ENCODE data around the gene PTPN2.

Gene PTPN2

GRCh38 chr18:12891561-12891960 lies 7.5 kb upstream of the PTPN2 start:
- no peak overlapping the region for H2AFZ ChIP-seq (ENCODE audit: low read depth)
- H3K4me2 ChIP-seq, result peak overlapping the region; percentile 35
- no peak overlapping the region for H3K4me3 ChIP-seq (IDR thresholded peaks at IDR 0.05; ENCODE audit: insufficient read depth, low read depth, low read length)
- no peak overlapping the region for H3K9ac ChIP-seq
- no peaks in the 10 kb centered on the region for H3K27me3 ChIP-seq (ENCODE audit: insufficient read depth, low read depth)
- H3K4me1 ChIP-seq (ENCODE audit: low read depth, poor library complexity, severe bottlenecking), result peaks cover 35% of the 10 kb centered on the region
- no peak for TF ChIP-seq CTCF (conservative IDR thresholded peaks at IDR 0.05; ENCODE audit: low read depth, low read length)
- no peaks in the 10 kb centered on the region for H4K20me1 ChIP-seq (ENCODE audit: insufficient read depth)
- no peaks in the 10 kb centered on the region for H3K36me3 ChIP-seq (ENCODE audit: insufficient read depth)
- peak overlapping the region; percentile 12; the same call in 1 of the 2 replicates for H3K27ac ChIP-seq
- no peaks in the 10 kb centered on the region for H3K79me2 ChIP-seq (ENCODE audit: insufficient read depth, low read depth)

- Histone ChIP-seq H3K27ac (peak overlapping the region; percentile 12; the same call in 1 of the 2 replicates), H3K4me1 (ENCODE audit: low read depth, poor library complexity, severe bottlenecking) (peaks cover 35% of the 10 kb centered on the region), H2AFZ (ENCODE audit: low read depth) (no peak overlapping the region), H3K36me3 (ENCODE audit: insufficient read depth) (no peaks in the 10 kb centered on the region), H3K9ac (no peak overlapping the region), H3K4me3 (IDR thresholded peaks at IDR 0.05; ENCODE audit: insufficient read depth, low read depth, low read length) (no peak overlapping the region), H4K20me1 (ENCODE audit: insufficient read depth) (no peaks in the 10 kb centered on the region), H3K27me3 (ENCODE audit: insufficient read depth, low read depth) (no peaks in the 10 kb centered on the region), H3K79me2 (ENCODE audit: insufficient read depth, low read depth) (no peaks in the 10 kb centered on the region), H3K4me2 (peak overlapping the region; percentile 35; the same call in 1 of the 2 replicates)
- no peak; the same call in 1 of the 2 replicates for TF ChIP-seq CTCF (conservative IDR thresholded peaks at IDR 0.05; ENCODE audit: low read depth, low read length)
These were observed 6.9 kb upstream of the PTPN2 start for GRCh38 chr18:12890964-12891363.

GRCh38 chr18:12886498-12887126 lies 2.6 kb upstream of the PTPN2 start:
- H2AFZ ChIP-seq (ENCODE audit: low read depth), result no peak overlapping the region
- no peak overlapping the region for H3K4me2 ChIP-seq
- no peak overlapping the region for H3K4me3 ChIP-seq (IDR thresholded peaks at IDR 0.05; ENCODE audit: insufficient read depth, low read depth, low read length)
- TF ChIP-seq CTCF (conservative IDR thresholded peaks at IDR 0.05; ENCODE audit: low read depth, low read length), result peak; percentile 35; the same call in 1 of the 2 replicates
- H3K27me3 ChIP-seq (ENCODE audit: insufficient read depth, low read depth), result no peaks in the 10 kb centered on the region
- no peaks in the 10 kb centered on the region for H3K36me3 ChIP-seq (ENCODE audit: insufficient read depth)
- H3K9ac ChIP-seq, result no peak overlapping the region
- H4K20me1 ChIP-seq (ENCODE audit: insufficient read depth), result no peaks in the 10 kb centered on the region
- no peak overlapping the region for H3K27ac ChIP-seq
- H3K4me1 ChIP-seq (ENCODE audit: low read depth, poor library complexity, severe bottlenecking), result peaks cover 31% of the 10 kb centered on the region
- peaks cover 22% of the 10 kb centered on the region for H3K79me2 ChIP-seq (ENCODE audit: insufficient read depth, low read depth)

- no peaks in the 10 kb centered on the region for H4K20me1 ChIP-seq (ENCODE audit: insufficient read depth)
- H3K36me3 ChIP-seq (ENCODE audit: insufficient read depth), result no peaks in the 10 kb centered on the region
- no peak overlapping the region for H2AFZ ChIP-seq (ENCODE audit: low read depth)
- no peak for TF ChIP-seq CTCF (conservative IDR thresholded peaks at IDR 0.05; ENCODE audit: low read depth, low read length)
- H3K4me3 ChIP-seq (IDR thresholded peaks at IDR 0.05; ENCODE audit: insufficient read depth, low read depth, low read length), result no peak overlapping the region
- H3K4me2 ChIP-seq, result no peak overlapping the region
- H3K4me1 ChIP-seq (ENCODE audit: low read depth, poor library complexity, severe bottlenecking), result peaks cover 28% of the 10 kb centered on the region
- no peak overlapping the region for H3K9ac ChIP-seq
- H3K79me2 ChIP-seq (ENCODE audit: insufficient read depth, low read depth), result peaks cover 33% of the 10 kb centered on the region
- no peaks in the 10 kb centered on the region for H3K27me3 ChIP-seq (ENCODE audit: insufficient read depth, low read depth)
- no peak overlapping the region for H3K27ac ChIP-seq
These were observed 1.5 kb upstream of the PTPN2 start for GRCh38 chr18:12885500-12885899.

Data from KMS-11 (cell line).